Liver (tissue), 9 donors: ENCODE data around the gene EXOC6. TPM values are rescaled to one million over a fixed set of nuclear protein-coding genes. Genes with fewer than 3 reads are reported as not detected.

ENCODE experiments used
- DNase-seq: peaks from one replicate; pipeline ENCODE4 v3.0.0-alpha.2; 2017; ENCODE audit warnings: low spot score
- H3K27ac ChIP-seq, 2 donors: one replicate each; pipeline ENCODE4 v1.7.0; 2013; ENCODE audit warnings: inconsistent platforms in 2 of 2, low read length in 2 of 2, control low read depth in 1 of 2, low read depth in 1 of 2, mild to moderate bottlenecking in 1 of 2
- H3K27me3 ChIP-seq, 4 donors: one replicate each; pipeline versions ENCODE4 v1.6.1 to v1.7.0; 2013; ENCODE audit warnings: low read length in 3 of 4, inconsistent platforms in 1 of 4, mild to moderate bottlenecking in 1 of 4, moderate library complexity in 1 of 4; ENCODE audit not compliant: control insufficient read depth in 4 of 4, insufficient read depth in 4 of 4
- H3K36me3 ChIP-seq, 4 donors: one replicate each; pipeline versions ENCODE4 v1.6.1 to v1.7.0; 2013; ENCODE audit warnings: low read length in 3 of 4, mild to moderate bottlenecking in 3 of 4, low read depth in 1 of 4, moderate library complexity in 1 of 4; ENCODE audit not compliant: control insufficient read depth in 4 of 4, insufficient read depth in 3 of 4
- H3K4me1 ChIP-seq, 4 donors: one replicate each; pipeline versions ENCODE4 v1.6.1 to v1.7.0; 2013; ENCODE audit warnings: low read length in 3 of 4, mild to moderate bottlenecking in 3 of 4, moderate library complexity in 1 of 4; ENCODE audit not compliant: control insufficient read depth in 4 of 4, insufficient read depth in 4 of 4
- H3K4me3 ChIP-seq, 3 donors: one replicate each; pipeline versions ENCODE4 v1.6.1 to v1.7.0; 2013; ENCODE audit warnings: low read length in 3 of 3, control low read depth in 1 of 3, low read depth in 1 of 3, mild to moderate bottlenecking in 1 of 3
- H3K9ac ChIP-seq, 2 donors: one replicate each; pipeline ENCODE4 v1.7.0; 2013; ENCODE audit warnings: low read length in 2 of 2, mild to moderate bottlenecking in 2 of 2, moderate library complexity in 2 of 2, control low read depth in 1 of 2, low read depth in 1 of 2
- H3K9me3 ChIP-seq, 4 donors: one replicate each; pipeline versions ENCODE4 v1.6.1 to v1.7.0; 2013; ENCODE audit warnings: low read length in 3 of 4; ENCODE audit not compliant: control insufficient read depth in 4 of 4
- ATF3 ChIP-seq: IDR thresholded peaks from 2 replicates; pipeline ENCODE4 v1.6.1; 2016; ENCODE audit warnings: antibody characterized with exemption
- CTCF ChIP-seq: fragments of 150-350 bp; IDR thresholded peaks from 2 replicates; pipeline ENCODE4 v1.5.1; 2017; ENCODE audit warnings: improper control_type of control experiment, low read depth, low read length; ENCODE audit not compliant: missing input control
- EGR1 ChIP-seq, 2 donors: IDR thresholded peaks; 2 replicates each; pipeline ENCODE4 v1.6.1; 2016 to 2018; ENCODE audit warnings: antibody characterized with exemption in 2 of 2, low read depth in 2 of 2
- FOXA1 ChIP-seq: IDR thresholded peaks from 2 replicates; pipeline ENCODE4 v1.6.1; 2016; ENCODE audit warnings: antibody characterized with exemption
- FOXA2 ChIP-seq: IDR thresholded peaks from 2 replicates; pipeline ENCODE4 v1.6.1; 2016; ENCODE audit warnings: antibody characterized with exemption
- GABPA ChIP-seq, 2 donors: IDR thresholded peaks in 1 of 2; conservative IDR thresholded peaks in 1 of 2; 2 replicates each; pipeline ENCODE4 v1.6.1; 2016; ENCODE audit warnings: antibody characterized with exemption in 2 of 2, mild to moderate bottlenecking in 1 of 2, moderate library complexity in 1 of 2
- HNF4A ChIP-seq, 2 donors: conservative IDR thresholded peaks; 2 replicates each; pipeline ENCODE4 v1.6.1; 2016; ENCODE audit warnings: antibody characterized with exemption in 2 of 2, mild to moderate bottlenecking in 2 of 2
- HNF4G ChIP-seq: IDR thresholded peaks from 2 replicates; pipeline ENCODE4 v1.6.1; 2016; ENCODE audit warnings: antibody characterized with exemption
- JUND ChIP-seq, 2 donors: IDR thresholded peaks; 2 replicates each; pipeline ENCODE4 v1.6.1; 2016; ENCODE audit warnings: antibody characterized with exemption in 2 of 2
- MAX ChIP-seq: IDR thresholded peaks from 2 replicates; pipeline ENCODE4 v1.6.1; 2016; ENCODE audit warnings: antibody characterized with exemption
- NR2F2 ChIP-seq: IDR thresholded peaks from 2 replicates; pipeline ENCODE4 v1.6.1; 2016; ENCODE audit warnings: antibody characterized with exemption
- RAD21 ChIP-seq, 2 donors: IDR thresholded peaks; 2 replicates each; pipeline ENCODE4 v1.6.1; 2016; ENCODE audit warnings: antibody characterized with exemption in 2 of 2, mild to moderate bottlenecking in 2 of 2
- REST ChIP-seq: IDR thresholded peaks from 2 replicates; pipeline ENCODE4 v1.6.1; 2016; ENCODE audit warnings: antibody characterized with exemption, mild to moderate bottlenecking
- RXRA ChIP-seq, 2 donors: IDR thresholded peaks; 2 replicates each; pipeline ENCODE4 v1.6.1; 2017 to 2018; ENCODE audit warnings: antibody characterized with exemption in 2 of 2, mild to moderate bottlenecking in 1 of 2
- TAF1 ChIP-seq: conservative IDR thresholded peaks from 2 replicates; pipeline ENCODE4 v1.6.1; 2016; ENCODE audit warnings: antibody characterized with exemption, mild to moderate bottlenecking
- YY1 ChIP-seq: IDR thresholded peaks from 2 replicates; pipeline ENCODE4 v1.6.1; 2016; ENCODE audit warnings: antibody characterized with exemption, mild to moderate bottlenecking
- ZBTB33 ChIP-seq: IDR thresholded peaks from 2 replicates; pipeline ENCODE4 v1.6.1; 2016; ENCODE audit warnings: antibody characterized with exemption
- WGBS: extraction: QIAGEN DNeasy Blood & Tissue Kit; methylation state at CpG from one replicate; pipeline ENCODE4 v1.1.7; 2013; 5-methylcytosine and 5-hydroxymethylcytosine counted together
- polyA plus RNA-seq, 2 donors: library from polyadenylated mRNA; stranded (reverse) in 1 of 2; unstranded in 1 of 2; fragments of 200-250 nt in 1 of 2; fragments of >200 nt in 1 of 2; fragmentation: Nextera tagmentation in 1 of 2; extraction: Ambion mirVana in 1 of 2; gene quantifications; one replicate each; pipeline versions ENCODE4 v1.2.1 to v1.2.3, GENCODE V29; 2013 to 2015
- total RNA-seq, 2 donors: library from RNA; depleted of rRNA; stranded (reverse); fragments of >200 nt; gene quantifications; one replicate each; pipeline ENCODE4 v1.2.3, GENCODE V29; 2014
- donor health status: healthy.
- donor health status: healthy.
- donor health status: healthy.
- donor health status: healthy.
- donor health status: healthy.

The EXOC6 gene
- total and polyA plus RNA-seq, 4 donors = 6.5 to 35.4 (median 8.4) TPM

- Histone ChIP-seq H3K9me3 (no peaks in the 10 kb centered on the region), H3K9ac (no peak overlapping the region), H3K36me3 (no peaks in the 10 kb centered on the region), H3K4me3 (no peak overlapping the region), H3K4me1 (peaks cover 0 to 17% (median 13%) of the 10 kb centered on the region in 4 donors), H3K27ac (no peak overlapping the region), H3K27me3 (no peaks in the 10 kb centered on the region)
- WGBS = 95% methylated on average over 7 of the region's 7 CpGs
- DNase-seq = no peak
- TF ChIP-seq JUND (IDR thresholded peaks at IDR 0.05) = no peak
- no peak for TF ChIP-seq ZBTB33
- TF ChIP-seq CTCF = no peak
- TF ChIP-seq RAD21 (IDR thresholded peaks at IDR 0.05) = no peak
- TF ChIP-seq MAX = no peak
- no peak for TF ChIP-seq NR2F2
- TF ChIP-seq FOXA2 = no peak
- TF ChIP-seq RXRA (IDR thresholded peaks at IDR 0.05) = no peak
- TF ChIP-seq YY1 = no peak
- no peak for TF ChIP-seq GABPA (IDR thresholded peaks at IDR 0.05 in 1 of 2, conservative IDR thresholded peaks at IDR 0.05 in 1 of 2)
- TF ChIP-seq EGR1 (IDR thresholded peaks at IDR 0.05; ENCODE audit: low read depth in 2 of 2) = no peak
- no peak for TF ChIP-seq ATF3
- no peak for TF ChIP-seq HNF4A (conservative IDR thresholded peaks at IDR 0.05)
- no peak for TF ChIP-seq FOXA1
- TF ChIP-seq TAF1 = no peak
These were observed 235.6 kb downstream of the EXOC6 start for GRCh38 chr10:93083743-93084539.

- Histone ChIP-seq H3K4me1 (peaks cover 0 to 2% (median 0%) of the 10 kb centered on the region in 4 donors), H3K9ac (no peak overlapping the region), H3K4me3 (no peak overlapping the region), H3K27me3 (no peaks in the 10 kb centered on the region), H3K27ac (no peak overlapping the region), H3K9me3 (no peaks in the 10 kb centered on the region), H3K36me3 (no peaks in the 10 kb centered on the region)
- TF ChIP-seq HNF4G = no peak
- no peak for TF ChIP-seq ZBTB33
- TF ChIP-seq TAF1 = no peak
- no peak for TF ChIP-seq REST
- no peak for TF ChIP-seq HNF4A (conservative IDR thresholded peaks at IDR 0.05)
- TF ChIP-seq GABPA (IDR thresholded peaks at IDR 0.05 in 1 of 2, conservative IDR thresholded peaks at IDR 0.05 in 1 of 2) = no peak
- no peak for TF ChIP-seq NR2F2
- no peak for TF ChIP-seq FOXA1
- DNase-seq = no peak
- WGBS = 88% methylated on average over 4 of the region's 4 CpGs
These were observed 237.0 kb downstream of the EXOC6 start for GRCh38 chr10:93085272-93085859.
